Liver (tissue), 9 donors: ENCODE measurements around the gene RSU1. TPM values are rescaled to one million over a fixed set of nuclear protein-coding genes. Genes with fewer than 3 reads are reported as not detected.

Experiments used
- DNase-seq: peaks from one replicate; pipeline ENCODE4 v3.0.0-alpha.2; 2017; ENCODE audit warnings: low spot score
- H3K27ac ChIP-seq, 2 donors: one replicate each; pipeline ENCODE4 v1.7.0; 2013; ENCODE audit warnings: inconsistent platforms in 2 of 2, low read length in 2 of 2, control low read depth in 1 of 2, low read depth in 1 of 2, mild to moderate bottlenecking in 1 of 2
- H3K27me3 ChIP-seq, 4 donors: one replicate each; pipeline versions ENCODE4 v1.6.1 to v1.7.0; 2013; ENCODE audit warnings: low read length in 3 of 4, inconsistent platforms in 1 of 4, mild to moderate bottlenecking in 1 of 4, moderate library complexity in 1 of 4; ENCODE audit not compliant: control insufficient read depth in 4 of 4, insufficient read depth in 4 of 4
- H3K36me3 ChIP-seq, 4 donors: one replicate each; pipeline versions ENCODE4 v1.6.1 to v1.7.0; 2013; ENCODE audit warnings: low read length in 3 of 4, mild to moderate bottlenecking in 3 of 4, low read depth in 1 of 4, moderate library complexity in 1 of 4; ENCODE audit not compliant: control insufficient read depth in 4 of 4, insufficient read depth in 3 of 4
- H3K4me1 ChIP-seq, 4 donors: one replicate each; pipeline versions ENCODE4 v1.6.1 to v1.7.0; 2013; ENCODE audit warnings: low read length in 3 of 4, mild to moderate bottlenecking in 3 of 4, moderate library complexity in 1 of 4; ENCODE audit not compliant: control insufficient read depth in 4 of 4, insufficient read depth in 4 of 4
- H3K4me3 ChIP-seq, 3 donors: one replicate each; pipeline versions ENCODE4 v1.6.1 to v1.7.0; 2013; ENCODE audit warnings: low read length in 3 of 3, control low read depth in 1 of 3, low read depth in 1 of 3, mild to moderate bottlenecking in 1 of 3
- H3K9ac ChIP-seq, 2 donors: one replicate each; pipeline ENCODE4 v1.7.0; 2013; ENCODE audit warnings: low read length in 2 of 2, mild to moderate bottlenecking in 2 of 2, moderate library complexity in 2 of 2, control low read depth in 1 of 2, low read depth in 1 of 2
- H3K9me3 ChIP-seq, 4 donors: one replicate each; pipeline versions ENCODE4 v1.6.1 to v1.7.0; 2013; ENCODE audit warnings: low read length in 3 of 4; ENCODE audit not compliant: control insufficient read depth in 4 of 4
- GABPA ChIP-seq, 2 donors: IDR thresholded peaks in 1 of 2; conservative IDR thresholded peaks in 1 of 2; 2 replicates each; pipeline ENCODE4 v1.6.1; 2016; ENCODE audit warnings: antibody characterized with exemption in 2 of 2, mild to moderate bottlenecking in 1 of 2, moderate library complexity in 1 of 2
- RAD21 ChIP-seq, 2 donors: IDR thresholded peaks; 2 replicates each; pipeline ENCODE4 v1.6.1; 2016; ENCODE audit warnings: antibody characterized with exemption in 2 of 2, mild to moderate bottlenecking in 2 of 2
- RXRA ChIP-seq, 2 donors: IDR thresholded peaks; 2 replicates each; pipeline ENCODE4 v1.6.1; 2017 to 2018; ENCODE audit warnings: antibody characterized with exemption in 2 of 2, mild to moderate bottlenecking in 1 of 2
- SP1 ChIP-seq: IDR thresholded peaks from 2 replicates; pipeline ENCODE4 v1.6.1; 2018; ENCODE audit warnings: antibody characterized with exemption, mild to moderate bottlenecking
- TAF1 ChIP-seq: conservative IDR thresholded peaks from 2 replicates; pipeline ENCODE4 v1.6.1; 2016; ENCODE audit warnings: antibody characterized with exemption, mild to moderate bottlenecking
- WGBS: extraction: QIAGEN DNeasy Blood & Tissue Kit; methylation state at CpG from one replicate; pipeline ENCODE4 v1.1.7; 2013; 5-methylcytosine and 5-hydroxymethylcytosine counted together
- polyA plus RNA-seq, 2 donors: library from polyadenylated mRNA; stranded (reverse) in 1 of 2; unstranded in 1 of 2; fragments of 200-250 nt in 1 of 2; fragments of >200 nt in 1 of 2; fragmentation: Nextera tagmentation in 1 of 2; extraction: Ambion mirVana in 1 of 2; gene quantifications; one replicate each; pipeline versions ENCODE4 v1.2.1 to v1.2.3, GENCODE V29; 2013 to 2015
- total RNA-seq, 2 donors: library from RNA; depleted of rRNA; stranded (reverse); fragments of >200 nt; gene quantifications; one replicate each; pipeline ENCODE4 v1.2.3, GENCODE V29; 2014
- TF ChIP-seq, protein P1 (sequence below): IDR thresholded peaks from 2 replicates; pipeline ENCODE4 v1.6.1; 2016; ENCODE audit warnings: antibody characterized with exemption, mild to moderate bottlenecking
- donor health status: healthy.
- donor health status: healthy.
- donor health status: healthy.
- donor health status: healthy.
- donor health status: healthy.

The RSU1 gene
- total and polyA plus RNA-seq, 4 donors: 19.2 to 38.2 (median 28.0) TPM

DNA sequence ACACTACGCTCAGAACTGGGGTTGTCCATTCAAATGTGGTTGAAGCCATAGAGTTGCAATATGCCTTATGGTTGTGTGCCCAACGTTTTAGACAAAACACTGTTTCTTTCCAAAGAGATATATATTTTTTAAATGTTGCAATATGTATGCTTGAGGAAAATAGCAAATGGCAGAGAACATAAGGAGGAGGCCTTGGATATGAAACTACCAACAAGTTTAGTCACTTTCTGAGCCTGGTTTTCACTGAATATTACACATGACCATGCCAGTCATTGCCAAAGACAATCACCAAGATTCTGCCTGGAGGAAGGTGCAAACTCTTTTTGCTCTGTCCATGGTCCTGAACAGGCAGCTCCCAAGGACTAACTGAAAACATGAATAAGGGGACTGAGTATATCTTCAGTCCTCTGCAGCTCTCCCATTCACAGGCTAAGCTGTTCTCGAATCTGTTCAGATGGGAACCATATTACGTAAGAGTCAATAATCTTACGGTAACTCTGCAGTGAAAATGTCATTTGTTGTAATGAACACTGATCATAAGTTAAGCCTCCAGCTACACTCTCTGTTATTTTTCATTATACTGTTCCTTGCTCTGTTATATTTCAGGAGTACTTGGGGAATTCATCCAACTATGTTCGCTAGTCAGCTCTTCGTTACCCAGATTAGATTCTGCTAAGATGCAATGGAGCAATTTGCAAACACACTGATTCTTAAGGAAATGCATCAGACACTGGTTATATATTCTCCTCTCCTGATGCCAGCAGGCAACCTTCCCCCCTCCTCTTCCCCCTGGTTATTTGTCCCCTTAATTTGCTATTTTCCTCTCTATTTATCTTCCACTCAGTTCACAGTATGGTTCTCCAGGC lies 204.9 kb downstream of the RSU1 start:
- WGBS: 78% methylated on average over 7 of the region's 7 CpGs
- no peak for DNase-seq

DNA sequence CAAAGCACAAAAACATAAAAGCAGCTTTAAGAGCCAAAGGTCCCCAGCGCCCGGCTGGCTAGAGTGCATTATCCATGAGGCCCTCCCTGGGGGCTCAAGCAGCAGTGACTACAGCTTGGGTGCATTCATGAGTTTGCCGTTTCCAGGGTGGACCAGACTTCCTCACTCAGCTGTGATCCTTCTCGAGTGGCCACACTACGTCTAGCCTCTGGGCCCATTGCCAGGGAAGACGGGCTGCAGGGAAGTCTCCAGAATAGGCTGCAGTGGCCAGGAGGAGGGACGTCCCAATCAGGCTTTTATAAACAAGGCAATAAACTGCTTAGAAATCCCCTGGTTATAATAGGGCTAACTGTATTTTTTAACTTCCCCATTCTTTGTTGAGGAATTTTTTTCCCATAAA lies 206.2 kb downstream of the RSU1 start:
- Histone ChIP-seq H3K4me1 (no peaks in the 10 kb centered on the region), H3K9me3 (no peaks in the 10 kb centered on the region), H3K4me3 (no peak overlapping the region), H3K36me3 (no peaks in the 10 kb centered on the region), H3K9ac (no peak overlapping the region), H3K27ac (no peak overlapping the region), H3K27me3 (no peaks in the 10 kb centered on the region)
- DNase-seq: no peak
- TF ChIP-seq GABPA (IDR thresholded peaks at IDR 0.05 in 1 of 2, conservative IDR thresholded peaks at IDR 0.05 in 1 of 2) (no peak), RAD21 (IDR thresholded peaks at IDR 0.05) (no peak), SP1 (no peak)
- 72% methylated on average over 7 of the region's 7 CpGs for WGBS

More for the DNA sequence above, 204.9 kb downstream of the RSU1 start:
- Histone ChIP-seq H3K9me3 (no peaks in the 10 kb centered on the region), H3K4me3 (no peak overlapping the region), H3K27ac (no peak overlapping the region), H3K9ac (no peak overlapping the region), H3K36me3 (no peaks in the 10 kb centered on the region), H3K27me3 (no peaks in the 10 kb centered on the region), H3K4me1 (no peaks in the 10 kb centered on the region)
- TF ChIP-seq RXRA (IDR thresholded peaks at IDR 0.05): no peak
- TF ChIP-seq, protein P1, sequence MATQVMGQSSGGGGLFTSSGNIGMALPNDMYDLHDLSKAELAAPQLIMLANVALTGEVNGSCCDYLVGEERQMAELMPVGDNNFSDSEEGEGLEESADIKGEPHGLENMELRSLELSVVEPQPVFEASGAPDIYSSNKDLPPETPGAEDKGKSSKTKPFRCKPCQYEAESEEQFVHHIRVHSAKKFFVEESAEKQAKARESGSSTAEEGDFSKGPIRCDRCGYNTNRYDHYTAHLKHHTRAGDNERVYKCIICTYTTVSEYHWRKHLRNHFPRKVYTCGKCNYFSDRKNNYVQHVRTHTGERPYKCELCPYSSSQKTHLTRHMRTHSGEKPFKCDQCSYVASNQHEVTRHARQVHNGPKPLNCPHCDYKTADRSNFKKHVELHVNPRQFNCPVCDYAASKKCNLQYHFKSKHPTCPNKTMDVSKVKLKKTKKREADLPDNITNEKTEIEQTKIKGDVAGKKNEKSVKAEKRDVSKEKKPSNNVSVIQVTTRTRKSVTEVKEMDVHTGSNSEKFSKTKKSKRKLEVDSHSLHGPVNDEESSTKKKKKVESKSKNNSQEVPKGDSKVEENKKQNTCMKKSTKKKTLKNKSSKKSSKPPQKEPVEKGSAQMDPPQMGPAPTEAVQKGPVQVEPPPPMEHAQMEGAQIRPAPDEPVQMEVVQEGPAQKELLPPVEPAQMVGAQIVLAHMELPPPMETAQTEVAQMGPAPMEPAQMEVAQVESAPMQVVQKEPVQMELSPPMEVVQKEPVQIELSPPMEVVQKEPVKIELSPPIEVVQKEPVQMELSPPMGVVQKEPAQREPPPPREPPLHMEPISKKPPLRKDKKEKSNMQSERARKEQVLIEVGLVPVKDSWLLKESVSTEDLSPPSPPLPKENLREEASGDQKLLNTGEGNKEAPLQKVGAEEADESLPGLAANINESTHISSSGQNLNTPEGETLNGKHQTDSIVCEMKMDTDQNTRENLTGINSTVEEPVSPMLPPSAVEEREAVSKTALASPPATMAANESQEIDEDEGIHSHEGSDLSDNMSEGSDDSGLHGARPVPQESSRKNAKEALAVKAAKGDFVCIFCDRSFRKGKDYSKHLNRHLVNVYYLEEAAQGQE: peak; percentile 99

DNA sequence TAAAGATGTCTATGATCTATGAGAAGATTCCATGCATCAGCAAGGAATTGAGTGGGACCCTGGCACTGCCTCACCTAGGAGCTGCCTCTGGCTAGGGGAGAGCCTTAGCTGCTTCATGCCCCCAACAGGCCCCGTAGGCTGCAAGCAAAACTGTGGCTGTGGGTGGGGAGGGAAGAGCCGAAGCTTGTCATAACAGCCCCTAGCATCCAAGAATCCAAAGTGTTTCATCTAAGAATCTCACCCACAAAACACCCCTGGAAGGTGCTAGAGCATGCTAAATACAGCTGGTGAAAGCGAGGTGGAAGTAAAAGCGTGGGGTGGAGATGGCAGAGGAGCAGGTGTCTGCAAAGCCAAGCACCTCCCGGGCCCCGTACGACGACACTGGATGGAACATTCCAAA lies 208.0 kb downstream of the RSU1 start:
- Histone ChIP-seq H3K4me3 (no peak overlapping the region), H3K4me1 (no peaks in the 10 kb centered on the region), H3K9ac (no peak overlapping the region), H3K9me3 (no peaks in the 10 kb centered on the region), H3K36me3 (no peaks in the 10 kb centered on the region), H3K27me3 (no peaks in the 10 kb centered on the region), H3K27ac (no peak overlapping the region)
- WGBS: 94% methylated on average over 8 of the region's 8 CpGs
- DNase-seq: no peak
- TF ChIP-seq SP1: no peak
- TF ChIP-seq TAF1: no peak
- TF ChIP-seq, protein P1: no peak
